Cerebellar cortex (tissue), 1 donor: ENCODE data around the gene TMED8.
"Not testable (repeated sequence)": the region's sequence is repeated elsewhere in the genome, so short reads cannot be mapped to it uniquely, and the experiment has no call there.

ENCODE experiments used
- DNase-seq: peaks from one replicate; pipeline ENCODE4 v3.0.0-alpha.2; 2015; ENCODE audit warnings: low spot score

Gene TMED8

DNA sequence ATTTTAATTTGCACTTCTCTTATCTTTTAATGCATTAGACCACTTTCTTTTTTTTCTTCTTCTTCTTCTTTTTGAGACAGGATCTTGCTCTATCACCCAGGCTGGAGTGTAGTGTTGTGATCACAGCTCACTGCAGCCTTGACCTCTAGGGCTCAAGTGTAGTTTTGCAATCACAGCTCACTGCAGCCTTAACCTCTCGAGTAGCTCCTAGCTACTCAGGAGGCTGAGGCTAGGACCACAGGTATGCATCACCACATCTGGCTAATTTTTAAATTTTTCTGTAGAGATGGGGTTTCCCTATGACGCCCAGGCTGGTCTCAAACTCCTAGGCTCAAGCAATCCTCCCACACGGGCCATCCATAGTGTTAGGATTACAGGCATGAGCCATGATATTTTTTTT lies 12.7 kb downstream of the TMED8 start:
- no peak for DNase-seq

DNA sequence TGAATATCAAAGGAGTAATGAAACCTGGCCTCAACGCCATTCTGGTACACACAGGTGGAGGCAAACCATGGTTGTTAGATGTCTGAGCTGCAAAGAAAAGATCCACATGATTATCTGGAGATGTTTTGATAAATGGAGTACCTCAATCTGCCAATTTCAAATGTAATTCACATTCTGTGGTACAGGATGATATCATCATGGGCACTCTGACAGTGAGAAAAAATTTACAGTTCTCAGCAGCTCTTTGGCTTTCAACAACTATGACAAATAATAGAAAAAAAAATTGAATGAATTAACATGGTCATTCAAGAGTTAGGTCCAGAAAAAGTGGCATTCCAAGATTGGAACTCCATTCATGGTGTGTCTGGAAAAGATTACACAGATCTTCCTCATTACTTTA lies 17.3 kb downstream of the TMED8 start:
- DNase-seq = no peak

DNA sequence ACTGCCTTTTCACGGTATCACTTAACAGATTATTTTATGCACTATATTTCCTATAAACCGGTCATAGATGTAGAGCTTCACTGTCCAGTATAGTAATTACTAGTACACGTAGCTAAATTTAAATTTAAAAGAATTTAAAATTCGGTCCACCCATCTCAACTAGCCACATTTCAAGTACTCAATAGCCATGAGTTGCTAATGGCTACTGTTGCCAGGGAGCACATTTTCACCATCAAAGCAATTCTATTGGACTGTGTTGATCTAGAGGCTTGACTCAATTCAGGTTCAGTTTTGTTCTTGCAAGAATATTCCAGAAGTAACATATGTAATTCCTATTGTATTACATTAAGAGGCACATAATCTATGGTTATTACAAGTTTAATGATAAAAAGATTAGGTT lies 20.0 kb downstream of the TMED8 start:
- no peak for DNase-seq

DNA sequence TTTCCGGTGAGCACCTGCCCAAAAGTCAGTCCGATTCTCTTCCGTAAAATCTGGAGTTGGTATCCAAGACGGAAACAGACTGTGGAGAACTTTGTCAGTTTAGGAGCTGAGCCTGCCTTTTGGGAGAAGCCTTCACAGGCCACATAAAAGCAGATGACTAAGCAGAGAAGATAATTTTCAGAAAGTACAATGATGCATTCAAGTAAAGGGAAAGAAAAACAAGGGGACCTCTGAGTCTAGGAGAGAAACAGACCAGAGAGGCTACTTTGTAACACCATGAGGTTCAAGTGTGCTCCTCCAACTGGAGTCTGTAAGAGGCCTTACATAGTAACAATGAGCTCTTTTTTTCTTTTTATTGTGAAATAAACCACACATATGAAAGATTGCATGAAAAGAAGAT lies 21.1 kb downstream of the TMED8 start:
- DNase-seq = no peak

DNA sequence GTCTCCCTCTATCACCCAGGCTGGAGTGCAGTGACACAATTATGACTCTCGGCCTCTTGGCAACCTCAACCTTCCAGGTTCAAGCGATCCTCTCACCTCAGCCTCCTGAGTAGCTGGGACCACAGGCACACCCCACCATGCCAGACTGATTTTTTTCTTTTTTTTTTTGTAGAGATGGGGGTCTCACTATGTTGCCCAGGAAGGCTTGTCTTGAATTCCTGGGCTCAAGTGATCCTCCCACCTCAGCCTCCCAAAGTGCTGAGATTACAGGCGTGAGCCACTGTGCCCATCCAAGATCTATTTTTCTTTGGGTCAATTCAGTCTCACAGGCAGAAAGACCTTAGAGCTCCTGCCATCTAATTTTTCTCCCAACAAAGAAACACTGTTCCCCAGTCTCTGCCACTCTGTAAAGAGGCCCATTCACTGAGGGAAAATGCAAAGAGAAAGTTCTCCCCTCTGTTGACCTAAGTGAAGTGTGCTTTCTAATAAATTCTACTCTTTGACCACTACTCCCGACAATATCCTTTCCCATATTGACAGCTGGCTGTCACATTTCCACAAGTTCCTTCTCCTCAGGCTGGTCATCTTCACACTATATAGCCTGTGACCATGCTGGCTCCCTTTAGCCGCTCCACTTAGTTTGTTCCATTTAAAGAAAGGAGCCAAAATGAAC lies 23.3 kb downstream of the TMED8 start:
- DNase-seq = no peak

DNA sequence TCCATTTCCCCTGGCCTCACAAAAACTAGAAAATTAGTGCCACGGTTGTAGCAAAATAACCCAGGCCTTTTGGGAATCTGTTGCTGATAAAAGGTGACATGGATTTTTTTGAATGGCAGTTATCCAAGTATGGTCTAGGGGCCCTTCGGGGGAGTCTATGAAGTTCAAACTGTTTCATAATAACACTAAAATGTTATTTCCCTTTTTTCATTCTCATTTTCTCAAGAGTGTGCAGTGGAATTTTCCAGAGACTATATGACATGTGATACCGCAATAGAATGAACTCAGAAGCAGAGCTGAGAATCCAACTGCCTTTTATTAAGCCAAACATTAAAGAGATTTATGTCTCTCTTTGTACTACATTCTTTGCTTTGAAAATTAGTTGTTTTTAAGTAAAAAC lies 29.1 kb downstream of the TMED8 start:
- DNase-seq = no peak

DNA sequence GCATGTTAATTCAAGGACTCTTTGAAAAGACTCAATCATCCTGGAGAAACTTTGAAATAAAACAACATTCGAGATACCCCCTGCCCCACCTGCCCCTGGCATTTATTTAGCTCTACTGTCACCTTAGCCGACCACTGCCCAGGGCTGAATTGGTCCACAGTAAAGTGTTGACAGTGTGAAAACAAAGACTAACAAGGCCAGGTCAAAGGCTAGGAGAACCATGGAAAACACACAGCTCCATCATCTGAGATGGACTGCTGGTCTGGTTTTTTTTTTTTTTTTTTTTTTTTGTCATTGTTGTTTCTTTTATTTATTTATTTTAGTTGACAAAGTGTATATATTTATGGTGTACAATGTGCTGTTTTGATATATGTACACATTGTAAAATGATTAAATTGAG lies 30.4 kb downstream of the TMED8 start:
- DNase-seq = no peak

DNA sequence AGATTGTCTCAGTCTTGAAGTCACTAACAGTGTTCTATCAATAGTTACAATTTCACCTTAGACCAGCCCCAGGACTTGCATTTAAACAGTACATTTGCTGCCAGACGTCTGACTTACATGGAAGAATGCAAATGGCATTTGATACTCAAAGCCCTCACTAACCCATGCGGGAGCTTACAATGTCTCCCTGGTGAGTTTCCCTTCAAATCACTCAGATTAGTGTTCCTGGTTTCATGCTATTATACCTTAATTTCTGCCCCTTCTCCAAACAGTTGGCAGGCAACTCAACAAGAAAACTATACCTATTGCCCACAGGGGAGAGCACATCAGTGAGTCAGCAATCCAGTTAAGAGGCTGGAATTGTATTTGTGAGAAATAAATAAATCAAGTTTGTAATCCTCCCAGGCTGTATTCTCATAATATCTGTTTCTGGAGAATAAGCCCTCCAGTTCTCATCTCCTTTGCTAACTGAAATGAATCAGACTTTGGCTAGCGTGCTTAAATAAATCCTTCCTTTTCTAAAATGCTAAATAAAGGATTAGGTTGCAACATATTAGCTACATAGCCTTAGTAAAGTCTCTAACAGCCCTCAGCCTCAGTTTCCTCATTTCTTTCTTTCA lies 32.4 kb downstream of the TMED8 start:
- DNase-seq = no peak

DNA sequence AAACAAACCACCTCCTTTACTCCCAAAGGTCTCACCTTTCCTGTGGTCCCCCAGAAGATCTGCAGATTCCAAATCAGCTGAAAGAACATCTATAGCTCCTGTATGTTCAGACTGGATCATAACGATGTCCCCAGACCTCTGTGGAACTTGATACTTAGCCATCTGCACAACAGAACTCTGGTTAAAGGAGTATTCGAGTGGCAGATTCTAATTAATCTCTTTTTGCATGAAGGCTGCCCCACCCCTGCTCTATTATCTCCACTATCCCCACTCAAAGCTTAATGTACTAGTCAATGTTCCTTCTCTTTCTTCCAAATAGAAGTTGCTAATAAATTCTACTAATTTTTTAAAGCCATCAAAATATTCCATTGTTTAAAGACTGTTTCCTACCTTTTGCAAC lies 33.2 kb downstream of the TMED8 start:
- no peak for DNase-seq

DNA sequence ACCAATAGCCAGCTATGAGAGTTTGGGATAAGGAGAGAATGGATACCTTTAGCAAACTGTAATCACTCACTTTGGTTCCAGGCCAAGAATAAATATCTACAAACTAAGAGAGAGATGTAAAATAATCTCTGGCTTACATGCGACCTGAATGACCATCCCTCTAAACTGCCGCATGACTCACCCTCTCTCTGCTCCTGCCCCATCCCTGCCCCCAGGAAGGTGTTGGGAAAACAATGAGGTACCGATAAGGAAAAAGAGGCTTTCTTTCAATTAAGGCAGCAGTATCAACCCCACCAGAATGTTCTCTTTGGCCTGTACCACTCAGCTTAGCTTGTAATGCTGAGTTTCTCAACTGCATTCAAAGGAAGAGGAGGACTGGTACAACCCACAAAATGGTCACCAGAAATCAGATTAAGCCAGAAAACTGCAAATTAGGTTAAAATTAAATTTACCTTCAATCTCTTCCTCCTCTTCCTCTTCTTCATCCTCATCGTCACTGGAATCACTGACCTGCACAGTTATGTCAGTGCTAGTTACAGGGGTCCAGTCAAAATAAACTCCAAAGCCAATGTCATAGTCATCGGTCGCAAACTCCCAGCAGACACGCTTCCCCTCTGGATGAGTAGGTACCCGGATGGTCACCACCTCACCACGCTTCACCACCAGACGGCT lies 34.0 kb downstream of the TMED8 start:
- DNase-seq = no peak

DNA sequence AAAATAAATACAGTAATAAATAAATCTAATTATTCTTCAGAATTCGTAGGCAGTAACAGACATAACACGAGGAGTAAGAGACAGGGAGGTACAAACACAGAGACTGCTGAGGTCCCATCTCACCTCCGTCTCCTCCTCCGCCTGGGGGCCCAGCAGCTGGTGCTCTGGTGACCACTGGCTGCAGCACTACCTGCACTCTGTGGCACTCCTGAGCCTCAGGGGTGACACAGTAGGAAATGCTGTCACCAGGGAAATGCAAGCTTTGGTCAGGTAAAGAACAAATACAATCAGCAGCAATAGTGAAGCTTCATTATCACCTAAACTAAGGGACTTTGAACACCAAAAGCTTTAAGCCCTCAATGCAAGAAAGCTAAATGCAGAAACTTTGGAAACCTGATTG lies 36.5 kb downstream of the TMED8 start:
- no peak for DNase-seq

DNA sequence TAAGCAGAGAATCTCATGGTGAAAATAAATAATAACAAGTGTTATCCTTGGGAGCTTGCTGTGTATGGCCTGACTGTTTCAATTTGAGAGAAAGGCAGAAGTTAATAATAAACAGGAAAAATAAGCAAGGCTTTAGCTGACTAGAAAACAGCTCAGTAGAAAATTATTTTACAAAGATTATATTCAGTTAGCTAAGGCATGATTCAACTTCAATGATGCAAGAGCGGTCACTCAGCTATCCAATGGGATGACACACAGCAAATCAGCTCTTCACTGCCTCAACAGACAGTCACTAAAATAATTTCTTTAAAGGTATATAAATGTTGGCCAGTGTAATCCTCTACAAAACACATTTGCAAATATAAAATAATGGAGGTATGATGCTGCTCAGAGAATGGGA lies 37.5 kb downstream of the TMED8 start:
- DNase-seq = no peak

DNA sequence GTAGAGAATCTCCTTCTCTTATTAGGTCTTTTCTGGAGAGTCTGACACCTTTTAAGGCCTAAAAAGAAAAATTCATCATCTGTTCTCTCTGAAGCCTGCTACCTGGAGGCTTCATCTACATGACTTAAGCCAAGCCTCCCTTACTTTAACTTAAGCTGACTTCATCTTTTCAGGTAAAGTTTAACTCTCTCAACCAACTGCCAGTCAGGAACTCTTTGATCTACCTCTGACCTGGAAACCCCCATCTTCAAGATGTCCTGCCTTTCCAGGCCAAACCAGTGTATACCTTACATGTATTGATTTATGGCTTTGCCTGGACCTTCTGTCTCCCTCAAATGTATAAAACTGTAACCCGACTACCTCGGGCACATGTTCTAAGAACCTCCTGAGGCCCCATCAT lies 38.6 kb downstream of the TMED8 start:
- DNase-seq = no peak

DNA sequence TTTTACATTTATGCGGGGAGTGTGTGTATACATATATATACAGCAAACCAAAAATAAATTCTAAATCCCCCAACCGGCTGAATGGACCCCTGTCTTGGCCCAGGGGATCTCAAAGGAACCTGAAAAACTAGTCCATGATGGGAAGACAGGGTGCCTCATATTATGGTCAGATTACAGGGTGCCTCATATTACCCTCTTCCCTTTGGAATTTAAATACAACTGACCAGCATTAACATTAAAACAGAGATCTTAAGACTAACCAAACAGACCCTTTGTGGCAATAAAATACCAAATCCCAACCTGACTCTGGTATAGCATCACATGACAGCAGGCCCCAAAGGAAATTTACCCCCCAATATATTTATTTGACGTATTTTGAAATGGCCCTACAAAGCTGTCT lies 39.0 kb downstream of the TMED8 start:
- no peak for DNase-seq

DNA sequence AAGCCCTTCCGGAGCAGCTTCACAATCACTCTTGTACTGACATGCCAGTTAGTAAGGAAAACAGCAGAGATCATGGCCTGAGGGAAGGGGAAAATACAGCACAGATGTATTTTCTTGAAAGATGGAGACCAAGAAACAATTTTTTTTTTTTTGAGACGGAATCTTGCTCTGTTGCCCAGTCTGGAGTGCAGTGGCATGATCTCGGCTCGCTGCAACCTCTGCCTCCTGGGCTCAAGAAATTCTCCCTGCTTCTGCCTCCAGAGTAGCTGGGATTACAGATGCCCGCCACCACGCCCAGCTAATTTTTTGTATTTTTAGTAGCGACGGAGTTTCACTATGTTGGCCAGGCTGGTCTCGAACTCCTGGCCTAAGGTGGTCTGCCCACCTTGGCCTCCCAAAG lies 39.6 kb downstream of the TMED8 start:
- not testable (repeated sequence) for DNase-seq

DNA sequence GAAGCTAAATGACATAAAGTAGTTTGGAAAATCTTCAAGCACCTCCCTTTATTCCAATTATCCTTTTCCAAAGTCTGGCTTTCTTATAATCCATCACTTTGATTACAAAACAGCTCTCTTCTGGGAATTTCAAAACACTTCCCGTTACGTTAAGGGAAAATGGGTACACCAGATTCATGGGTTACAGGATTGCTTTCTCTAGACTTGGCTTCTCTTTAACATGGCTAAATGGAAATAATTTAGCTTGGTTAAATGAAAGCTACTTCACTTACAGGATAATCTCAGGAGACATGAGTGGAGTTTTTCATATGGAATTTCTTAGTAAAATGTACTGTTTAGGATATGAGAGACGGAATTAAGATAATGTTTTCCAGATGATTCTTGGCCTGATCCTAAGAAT lies 41.3 kb downstream of the TMED8 start:
- DNase-seq = no peak

DNA sequence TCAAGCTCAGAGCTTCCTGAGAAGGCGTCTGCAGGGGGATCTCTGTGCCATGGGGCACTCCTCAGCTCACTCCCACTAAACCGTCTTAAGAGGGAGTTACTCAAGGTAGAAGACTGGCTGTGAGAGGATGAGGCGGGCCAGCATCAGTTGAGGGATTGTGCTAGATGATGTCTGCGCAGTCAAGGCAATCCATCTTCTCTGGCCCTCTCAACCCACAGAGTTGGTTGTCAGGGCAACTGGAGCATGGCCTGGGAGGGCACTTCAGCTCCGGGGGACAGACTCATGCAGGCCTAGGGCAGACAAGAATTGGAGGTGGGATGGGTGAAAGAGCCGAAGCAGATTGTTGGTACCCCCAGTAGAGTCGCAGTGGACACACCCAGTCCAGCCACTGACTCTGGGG lies 47.0 kb downstream of the TMED8 start:
- no peak for DNase-seq

DNA sequence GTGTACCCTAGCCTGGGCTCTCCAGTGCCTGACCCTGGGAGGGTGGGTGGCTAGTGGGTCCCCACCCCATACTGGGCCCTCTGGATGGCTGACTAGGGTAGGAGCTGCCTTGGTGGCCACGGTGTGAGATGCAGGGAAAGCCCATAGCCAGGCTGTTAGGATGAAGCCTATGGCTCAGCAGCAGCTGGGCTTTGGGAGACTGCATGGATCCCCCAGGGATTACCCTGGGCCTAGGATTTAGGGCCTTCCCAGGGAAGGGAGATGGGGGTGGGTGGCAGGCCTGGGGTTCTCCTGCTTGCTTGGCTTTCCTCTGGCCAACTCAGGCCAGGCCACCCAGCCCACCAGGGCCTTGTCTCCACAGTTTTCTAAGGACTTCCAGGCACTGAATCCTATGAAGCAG lies 49.8 kb downstream of the TMED8 start:
- no peak for DNase-seq

DNA sequence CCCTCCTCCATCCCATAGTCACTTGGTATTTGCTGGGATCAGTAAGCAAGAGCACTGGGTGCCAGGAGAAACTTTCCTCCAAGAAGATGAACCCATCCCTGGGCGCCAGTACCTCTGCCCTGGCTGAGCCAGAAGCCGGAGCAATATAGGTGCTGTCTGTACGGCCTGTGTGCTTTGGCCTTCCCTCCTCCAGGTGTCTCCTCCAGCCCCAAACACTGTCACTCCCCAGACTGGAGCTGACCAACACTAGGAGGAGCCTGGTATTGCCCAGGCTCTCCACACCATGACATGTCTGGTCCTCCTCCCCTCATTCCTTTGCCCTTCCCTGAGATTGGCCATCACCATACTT lies 51.2 kb downstream of the TMED8 start:
- DNase-seq = no peak

DNA sequence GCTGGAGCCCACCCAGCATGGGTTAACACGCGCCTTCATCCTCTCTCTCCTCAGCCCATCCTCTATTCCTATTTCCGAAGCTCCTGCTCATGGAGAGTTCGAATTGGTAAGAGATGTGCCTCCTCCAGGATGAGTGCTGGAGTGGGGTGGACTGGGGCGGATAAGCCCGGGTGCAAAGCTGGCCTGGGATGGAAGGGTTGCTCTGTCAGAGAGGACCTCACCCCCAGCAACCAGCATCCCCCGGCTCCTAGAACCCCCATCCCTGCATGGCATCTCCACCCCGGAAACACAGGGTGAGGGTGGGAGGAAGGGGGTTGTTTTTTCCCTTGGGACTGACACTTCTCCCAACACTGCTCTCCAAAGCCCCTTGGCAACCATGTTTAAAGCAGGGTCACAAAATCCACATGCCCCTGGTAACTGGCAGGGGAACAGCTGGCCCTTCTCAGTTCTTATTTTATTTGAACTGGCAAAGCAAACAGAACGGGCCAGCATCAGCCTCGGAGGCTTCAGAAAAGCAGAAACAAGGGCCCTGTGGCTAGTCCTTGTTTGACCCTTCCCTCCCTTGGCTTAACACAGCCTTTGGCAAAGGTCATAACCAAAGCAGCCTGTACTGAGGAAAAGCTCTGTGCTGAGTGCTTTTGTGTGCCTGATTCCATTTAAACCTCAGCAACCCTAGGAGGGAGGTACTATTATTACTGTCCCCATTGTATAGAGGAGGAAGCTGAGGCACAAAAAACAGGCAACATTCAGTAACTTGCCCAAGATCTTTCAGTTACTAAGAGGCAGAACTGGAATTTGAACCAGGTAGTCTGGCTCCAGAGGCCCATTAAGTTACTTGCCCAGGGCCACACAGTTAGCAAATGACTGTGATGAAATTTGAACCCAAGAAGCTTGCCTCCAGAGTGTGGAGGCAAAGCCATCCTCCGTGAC lies 51.8 kb downstream of the TMED8 start:
- no peak for DNase-seq

DNA sequence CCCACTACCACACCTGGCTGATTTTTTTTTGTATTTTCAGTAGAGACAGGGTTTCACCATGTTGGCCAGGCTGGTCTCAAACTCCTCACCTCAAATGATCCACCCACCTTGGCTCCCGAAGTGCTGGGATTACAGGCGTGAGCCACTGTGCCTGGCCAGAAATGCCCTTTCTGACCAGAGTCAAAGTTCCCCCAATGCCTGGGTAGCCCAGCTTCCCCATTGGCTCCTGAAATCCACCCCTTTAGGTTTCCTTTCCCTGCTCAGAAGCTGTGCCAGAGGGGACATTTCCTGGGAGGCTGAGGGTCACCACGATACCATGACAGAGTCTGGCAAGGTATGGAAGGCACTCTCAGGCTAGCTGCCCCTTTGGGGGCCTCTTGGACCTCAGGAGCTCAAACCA lies 52.6 kb downstream of the TMED8 start:
- DNase-seq = no peak

DNA sequence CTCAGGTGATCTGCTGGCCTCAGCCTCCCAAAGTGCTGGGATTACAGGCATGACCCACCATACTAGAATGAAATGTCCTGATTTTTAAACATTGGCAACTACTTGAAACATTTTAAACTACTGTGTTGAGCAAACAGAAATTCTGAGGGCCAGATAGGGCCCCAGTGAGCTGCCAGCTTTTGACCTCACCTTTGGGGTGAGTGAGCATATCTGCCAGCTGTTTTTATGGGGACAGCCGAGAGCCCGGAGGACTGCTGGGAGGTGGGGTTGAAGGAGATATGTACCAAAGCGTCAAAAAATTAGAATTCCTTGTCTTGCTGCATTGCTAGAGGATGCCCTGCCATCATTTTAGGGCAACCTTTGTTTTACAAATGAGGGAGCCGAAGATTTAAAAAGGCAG lies 53.3 kb downstream of the TMED8 start:
- DNase-seq = no peak

DNA sequence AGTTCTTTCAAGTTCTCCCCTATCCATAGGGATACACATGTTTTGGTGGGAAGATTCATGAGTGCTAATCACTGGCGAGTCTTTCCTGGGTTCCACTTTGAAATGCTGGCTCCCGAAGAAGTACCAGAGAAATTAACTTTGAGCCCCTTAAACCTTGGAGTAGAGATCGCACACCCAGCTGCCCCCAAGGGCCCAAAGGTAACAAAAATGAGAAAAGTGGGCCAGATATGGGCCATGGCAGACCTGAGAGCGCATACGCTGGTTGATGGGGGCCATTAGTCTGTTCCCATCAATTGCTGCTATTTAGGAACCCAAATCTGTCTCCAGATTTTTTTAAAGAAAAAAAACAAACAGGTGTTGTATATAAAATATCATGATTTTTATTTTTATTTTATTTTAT lies 53.9 kb downstream of the TMED8 start:
- no peak for DNase-seq
